Liver (tissue), 9 donors: ENCODE results near the gene TMEM243. TPM values are rescaled to one million over a fixed set of nuclear protein-coding genes. Genes with fewer than 3 reads are reported as not detected.

Experiments used
- DNase-seq: peaks from one replicate; pipeline ENCODE4 v3.0.0-alpha.2; 2017; ENCODE audit warnings: low spot score
- H3K27ac ChIP-seq, 2 donors: one replicate each; pipeline ENCODE4 v1.7.0; 2013; ENCODE audit warnings: inconsistent platforms in 2 of 2, low read length in 2 of 2, control low read depth in 1 of 2, low read depth in 1 of 2, mild to moderate bottlenecking in 1 of 2
- H3K27me3 ChIP-seq, 4 donors: one replicate each; pipeline versions ENCODE4 v1.6.1 to v1.7.0; 2013; ENCODE audit warnings: low read length in 3 of 4, inconsistent platforms in 1 of 4, mild to moderate bottlenecking in 1 of 4, moderate library complexity in 1 of 4; ENCODE audit not compliant: control insufficient read depth in 4 of 4, insufficient read depth in 4 of 4
- H3K36me3 ChIP-seq, 4 donors: one replicate each; pipeline versions ENCODE4 v1.6.1 to v1.7.0; 2013; ENCODE audit warnings: low read length in 3 of 4, mild to moderate bottlenecking in 3 of 4, low read depth in 1 of 4, moderate library complexity in 1 of 4; ENCODE audit not compliant: control insufficient read depth in 4 of 4, insufficient read depth in 3 of 4
- H3K4me1 ChIP-seq, 4 donors: one replicate each; pipeline versions ENCODE4 v1.6.1 to v1.7.0; 2013; ENCODE audit warnings: low read length in 3 of 4, mild to moderate bottlenecking in 3 of 4, moderate library complexity in 1 of 4; ENCODE audit not compliant: control insufficient read depth in 4 of 4, insufficient read depth in 4 of 4
- H3K4me3 ChIP-seq, 3 donors: one replicate each; pipeline versions ENCODE4 v1.6.1 to v1.7.0; 2013; ENCODE audit warnings: low read length in 3 of 3, control low read depth in 1 of 3, low read depth in 1 of 3, mild to moderate bottlenecking in 1 of 3
- H3K9ac ChIP-seq, 2 donors: one replicate each; pipeline ENCODE4 v1.7.0; 2013; ENCODE audit warnings: low read length in 2 of 2, mild to moderate bottlenecking in 2 of 2, moderate library complexity in 2 of 2, control low read depth in 1 of 2, low read depth in 1 of 2
- H3K9me3 ChIP-seq, 4 donors: one replicate each; pipeline versions ENCODE4 v1.6.1 to v1.7.0; 2013; ENCODE audit warnings: low read length in 3 of 4; ENCODE audit not compliant: control insufficient read depth in 4 of 4
- EGR1 ChIP-seq, 2 donors: IDR thresholded peaks; 2 replicates each; pipeline ENCODE4 v1.6.1; 2016 to 2018; ENCODE audit warnings: antibody characterized with exemption in 2 of 2, low read depth in 2 of 2
- FOXA1 ChIP-seq: IDR thresholded peaks from 2 replicates; pipeline ENCODE4 v1.6.1; 2016; ENCODE audit warnings: antibody characterized with exemption
- FOXA2 ChIP-seq: IDR thresholded peaks from 2 replicates; pipeline ENCODE4 v1.6.1; 2016; ENCODE audit warnings: antibody characterized with exemption
- GABPA ChIP-seq, 2 donors: IDR thresholded peaks in 1 of 2; conservative IDR thresholded peaks in 1 of 2; 2 replicates each; pipeline ENCODE4 v1.6.1; 2016; ENCODE audit warnings: antibody characterized with exemption in 2 of 2, mild to moderate bottlenecking in 1 of 2, moderate library complexity in 1 of 2
- HNF4A ChIP-seq, 2 donors: conservative IDR thresholded peaks; 2 replicates each; pipeline ENCODE4 v1.6.1; 2016; ENCODE audit warnings: antibody characterized with exemption in 2 of 2, mild to moderate bottlenecking in 2 of 2
- HNF4G ChIP-seq: IDR thresholded peaks from 2 replicates; pipeline ENCODE4 v1.6.1; 2016; ENCODE audit warnings: antibody characterized with exemption
- JUND ChIP-seq, 2 donors: IDR thresholded peaks; 2 replicates each; pipeline ENCODE4 v1.6.1; 2016; ENCODE audit warnings: antibody characterized with exemption in 2 of 2
- NR2F2 ChIP-seq: IDR thresholded peaks from 2 replicates; pipeline ENCODE4 v1.6.1; 2016; ENCODE audit warnings: antibody characterized with exemption
- RAD21 ChIP-seq, 2 donors: IDR thresholded peaks; 2 replicates each; pipeline ENCODE4 v1.6.1; 2016; ENCODE audit warnings: antibody characterized with exemption in 2 of 2, mild to moderate bottlenecking in 2 of 2
- RXRA ChIP-seq, 2 donors: IDR thresholded peaks; 2 replicates each; pipeline ENCODE4 v1.6.1; 2017 to 2018; ENCODE audit warnings: antibody characterized with exemption in 2 of 2, mild to moderate bottlenecking in 1 of 2
- SP1 ChIP-seq: IDR thresholded peaks from 2 replicates; pipeline ENCODE4 v1.6.1; 2018; ENCODE audit warnings: antibody characterized with exemption, mild to moderate bottlenecking
- TAF1 ChIP-seq: conservative IDR thresholded peaks from 2 replicates; pipeline ENCODE4 v1.6.1; 2016; ENCODE audit warnings: antibody characterized with exemption, mild to moderate bottlenecking
- YY1 ChIP-seq: IDR thresholded peaks from 2 replicates; pipeline ENCODE4 v1.6.1; 2016; ENCODE audit warnings: antibody characterized with exemption, mild to moderate bottlenecking
- WGBS: extraction: QIAGEN DNeasy Blood & Tissue Kit; methylation state at CpG from one replicate; pipeline ENCODE4 v1.1.7; 2013; 5-methylcytosine and 5-hydroxymethylcytosine counted together
- polyA plus RNA-seq, 2 donors: library from polyadenylated mRNA; stranded (reverse) in 1 of 2; unstranded in 1 of 2; fragments of 200-250 nt in 1 of 2; fragments of >200 nt in 1 of 2; fragmentation: Nextera tagmentation in 1 of 2; extraction: Ambion mirVana in 1 of 2; gene quantifications; one replicate each; pipeline versions ENCODE4 v1.2.1 to v1.2.3, GENCODE V29; 2013 to 2015
- total RNA-seq, 2 donors: library from RNA; depleted of rRNA; stranded (reverse); fragments of >200 nt; gene quantifications; one replicate each; pipeline ENCODE4 v1.2.3, GENCODE V29; 2014
- TF ChIP-seq, protein P1 (sequence below): fragments of 150-350 bp; IDR thresholded peaks from 2 replicates; pipeline ENCODE4 v1.5.1; 2017; ENCODE audit warnings: improper control_type of control experiment, low read depth, low read length; ENCODE audit not compliant: missing input control
- TF ChIP-seq, protein P2 (sequence below): IDR thresholded peaks from 2 replicates; pipeline ENCODE4 v1.6.1; 2016; ENCODE audit warnings: antibody characterized with exemption
- TF ChIP-seq, protein P3 (sequence below): IDR thresholded peaks from 2 replicates; pipeline ENCODE4 v1.6.1; 2016; ENCODE audit warnings: antibody characterized with exemption
- donor health status: healthy.
- donor health status: healthy.
- donor health status: healthy.
- donor health status: healthy.
- donor health status: healthy.

The TMEM243 gene
- total and polyA plus RNA-seq, 4 donors, result 4.8 to 8.0 (median 5.5) TPM

DNA sequence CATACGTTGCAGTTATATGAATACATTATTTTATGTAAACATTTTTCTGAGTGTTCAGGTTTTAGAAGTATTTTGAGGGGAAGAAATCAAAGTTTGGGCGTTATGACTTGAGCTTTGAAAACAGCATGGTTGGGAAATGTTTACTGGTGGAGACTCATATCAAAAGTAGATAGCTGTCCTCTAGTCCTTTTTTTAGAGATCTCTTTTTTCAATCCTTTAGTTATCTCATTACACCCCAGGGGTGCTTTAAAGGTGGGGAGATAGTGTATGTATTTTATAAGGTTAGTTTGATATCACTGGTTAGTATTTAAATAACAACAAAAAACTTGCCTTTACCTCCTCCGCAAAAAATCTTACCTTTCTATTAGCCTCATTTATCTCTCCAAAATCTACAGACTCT lies 65.0 kb downstream of the TMEM243 start:
- no peak overlapping the region for H3K27ac ChIP-seq
- TF ChIP-seq RAD21 (IDR thresholded peaks at IDR 0.05) (no peak), EGR1 (IDR thresholded peaks at IDR 0.05; ENCODE audit: low read depth in 2 of 2) (no peak), GABPA (IDR thresholded peaks at IDR 0.05 in 1 of 2, conservative IDR thresholded peaks at IDR 0.05 in 1 of 2) (no peak), HNF4G (no peak), NR2F2 (no peak), JUND (IDR thresholded peaks at IDR 0.05) (no peak), TAF1 (no peak), HNF4A (conservative IDR thresholded peaks at IDR 0.05) (no peak), SP1 (no peak), RXRA (IDR thresholded peaks at IDR 0.05) (no peak), FOXA1 (no peak), FOXA2 (no peak)
- TF ChIP-seq, protein P1, sequence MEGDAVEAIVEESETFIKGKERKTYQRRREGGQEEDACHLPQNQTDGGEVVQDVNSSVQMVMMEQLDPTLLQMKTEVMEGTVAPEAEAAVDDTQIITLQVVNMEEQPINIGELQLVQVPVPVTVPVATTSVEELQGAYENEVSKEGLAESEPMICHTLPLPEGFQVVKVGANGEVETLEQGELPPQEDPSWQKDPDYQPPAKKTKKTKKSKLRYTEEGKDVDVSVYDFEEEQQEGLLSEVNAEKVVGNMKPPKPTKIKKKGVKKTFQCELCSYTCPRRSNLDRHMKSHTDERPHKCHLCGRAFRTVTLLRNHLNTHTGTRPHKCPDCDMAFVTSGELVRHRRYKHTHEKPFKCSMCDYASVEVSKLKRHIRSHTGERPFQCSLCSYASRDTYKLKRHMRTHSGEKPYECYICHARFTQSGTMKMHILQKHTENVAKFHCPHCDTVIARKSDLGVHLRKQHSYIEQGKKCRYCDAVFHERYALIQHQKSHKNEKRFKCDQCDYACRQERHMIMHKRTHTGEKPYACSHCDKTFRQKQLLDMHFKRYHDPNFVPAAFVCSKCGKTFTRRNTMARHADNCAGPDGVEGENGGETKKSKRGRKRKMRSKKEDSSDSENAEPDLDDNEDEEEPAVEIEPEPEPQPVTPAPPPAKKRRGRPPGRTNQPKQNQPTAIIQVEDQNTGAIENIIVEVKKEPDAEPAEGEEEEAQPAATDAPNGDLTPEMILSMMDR, result no peak
- H3K27me3 ChIP-seq, result no peaks in the 10 kb centered on the region
- H3K4me3 ChIP-seq, result no peak overlapping the region
- H3K9ac ChIP-seq, result no peak overlapping the region
- no peak for DNase-seq
- H3K36me3 ChIP-seq, result no peaks in the 10 kb centered on the region
- H3K9me3 ChIP-seq, result no peaks in the 10 kb centered on the region
- peaks cover 3 to 39% (median 25%) of the 10 kb centered on the region in 4 donors for H3K4me1 ChIP-seq
- WGBS, result 44% methylated on average over 3 of the region's 3 CpGs

DNA sequence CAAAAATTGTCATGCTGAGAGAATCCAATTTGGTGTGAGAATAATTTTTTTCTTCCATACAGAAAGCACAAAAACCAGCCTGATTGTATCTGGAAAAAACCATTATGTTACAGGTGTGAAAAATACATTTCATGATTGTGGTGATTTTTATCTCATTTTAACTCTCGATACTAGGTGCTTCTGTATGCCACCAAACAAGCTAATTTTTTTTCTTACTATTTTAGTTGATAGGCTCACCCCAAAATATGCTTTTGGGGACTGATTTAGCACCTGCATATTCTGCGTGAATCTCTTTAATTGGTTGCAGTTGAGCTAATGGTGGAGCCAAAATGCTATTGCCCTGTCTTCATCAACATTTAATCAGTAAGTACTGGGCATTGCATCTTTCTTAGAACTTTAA lies 65.4 kb downstream of the TMEM243 start:
- DNase-seq, result no peak
- no peak overlapping the region for H3K27ac ChIP-seq
- H3K4me1 ChIP-seq, result peaks cover 3 to 39% (median 25%) of the 10 kb centered on the region in 4 donors
- H3K36me3 ChIP-seq, result no peaks in the 10 kb centered on the region
- no peaks in the 10 kb centered on the region for H3K27me3 ChIP-seq
- H3K9ac ChIP-seq, result peak overlapping the region; percentile 88 to 95
- no peak for TF ChIP-seq NR2F2
- TF ChIP-seq RAD21 (IDR thresholded peaks at IDR 0.05), result no peak
- TF ChIP-seq, protein P1, result no peak
- no peak for TF ChIP-seq YY1
- TF ChIP-seq, protein P2, sequence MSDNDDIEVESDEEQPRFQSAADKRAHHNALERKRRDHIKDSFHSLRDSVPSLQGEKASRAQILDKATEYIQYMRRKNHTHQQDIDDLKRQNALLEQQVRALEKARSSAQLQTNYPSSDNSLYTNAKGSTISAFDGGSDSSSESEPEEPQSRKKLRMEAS, result no peak
- no peak for TF ChIP-seq SP1
- TF ChIP-seq FOXA2, result no peak
- TF ChIP-seq, protein P3, sequence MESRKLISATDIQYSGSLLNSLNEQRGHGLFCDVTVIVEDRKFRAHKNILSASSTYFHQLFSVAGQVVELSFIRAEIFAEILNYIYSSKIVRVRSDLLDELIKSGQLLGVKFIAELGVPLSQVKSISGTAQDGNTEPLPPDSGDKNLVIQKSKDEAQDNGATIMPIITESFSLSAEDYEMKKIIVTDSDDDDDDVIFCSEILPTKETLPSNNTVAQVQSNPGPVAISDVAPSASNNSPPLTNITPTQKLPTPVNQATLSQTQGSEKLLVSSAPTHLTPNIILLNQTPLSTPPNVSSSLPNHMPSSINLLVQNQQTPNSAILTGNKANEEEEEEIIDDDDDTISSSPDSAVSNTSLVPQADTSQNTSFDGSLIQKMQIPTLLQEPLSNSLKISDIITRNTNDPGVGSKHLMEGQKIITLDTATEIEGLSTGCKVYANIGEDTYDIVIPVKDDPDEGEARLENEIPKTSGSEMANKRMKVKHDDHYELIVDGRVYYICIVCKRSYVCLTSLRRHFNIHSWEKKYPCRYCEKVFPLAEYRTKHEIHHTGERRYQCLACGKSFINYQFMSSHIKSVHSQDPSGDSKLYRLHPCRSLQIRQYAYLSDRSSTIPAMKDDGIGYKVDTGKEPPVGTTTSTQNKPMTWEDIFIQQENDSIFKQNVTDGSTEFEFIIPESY, result no peak
- TF ChIP-seq GABPA (IDR thresholded peaks at IDR 0.05 in 1 of 2, conservative IDR thresholded peaks at IDR 0.05 in 1 of 2), result no peak
- TF ChIP-seq EGR1 (IDR thresholded peaks at IDR 0.05; ENCODE audit: low read depth in 2 of 2), result no peak
- TF ChIP-seq RXRA (IDR thresholded peaks at IDR 0.05), result no peak
- TF ChIP-seq FOXA1, result no peak
- TF ChIP-seq HNF4G, result no peak
- TF ChIP-seq TAF1, result no peak
- no peak for TF ChIP-seq JUND (IDR thresholded peaks at IDR 0.05)
- no peaks in the 10 kb centered on the region for H3K9me3 ChIP-seq
- 68% methylated on average over 2 of the region's 2 CpGs for WGBS
- peak overlapping the region in 1 of 3 donors; percentile 3 for H3K4me3 ChIP-seq
